Measurements from ENCODE around the gene FILIP1L.

FILIP1L gene

GRCh38 chr3:99928771-99929744, 185.2 kb downstream of the FILIP1L start:
- no peak for TF ChIP-seq CTCF (IDR thresholded peaks at IDR 0.05; ENCODE audit: borderline replicate concordance, insufficient read depth, low read depth, low read length)

GRCh38 chr3:99927671-99928457, 186.4 kb downstream of the FILIP1L start:
- no peak for TF ChIP-seq CTCF (IDR thresholded peaks at IDR 0.05; ENCODE audit: borderline replicate concordance, insufficient read depth, low read depth, low read length)

More at GRCh38 chr3:99928771-99929744, 185.2 kb downstream of the FILIP1L start:
- H3K4me3 ChIP-seq (ENCODE audit: low read depth, low read length): no peak overlapping the region

GRCh38 chr3:99925584-99926230, 188.6 kb downstream of the FILIP1L start:
- no peak for TF ChIP-seq CTCF (IDR thresholded peaks at IDR 0.05; ENCODE audit: borderline replicate concordance, insufficient read depth, low read depth, low read length)

More at GRCh38 chr3:99927671-99928457, 186.4 kb downstream of the FILIP1L start:
- no peak overlapping the region for H3K4me3 ChIP-seq (ENCODE audit: low read depth, low read length)

GRCh38 chr3:99923873-99924272, 190.4 kb downstream of the FILIP1L start:
- no peak for TF ChIP-seq CTCF (IDR thresholded peaks at IDR 0.05; ENCODE audit: borderline replicate concordance, insufficient read depth, low read depth, low read length)
- H3K4me3 ChIP-seq (ENCODE audit: low read depth, low read length): no peak overlapping the region

More at GRCh38 chr3:99925584-99926230, 188.6 kb downstream of the FILIP1L start:
- no peak overlapping the region for H3K4me3 ChIP-seq (ENCODE audit: low read depth, low read length)

GRCh38 chr3:99921986-99922385, 192.3 kb downstream of the FILIP1L start:
- no peak for TF ChIP-seq CTCF (IDR thresholded peaks at IDR 0.05; ENCODE audit: borderline replicate concordance, insufficient read depth, low read depth, low read length)
- H3K4me3 ChIP-seq (ENCODE audit: low read depth, low read length): no peak overlapping the region

GRCh38 chr3:99921377-99921695, 193.0 kb downstream of the FILIP1L start:
- TF ChIP-seq CTCF (IDR thresholded peaks at IDR 0.05; ENCODE audit: borderline replicate concordance, insufficient read depth, low read depth, low read length): no peak
- no peak overlapping the region for H3K4me3 ChIP-seq (ENCODE audit: low read depth, low read length)

All from GM12875 (cell line).